Activated naive CD4-positive, alpha-beta T cell treated with anti-CD3 and anti-CD28 coated beads, Interleukin-2, amount 50 U/mL, for 72 hours (primary cell): ENCODE results near the gene RNASE1. TPM values are rescaled to one million over a fixed set of nuclear protein-coding genes. Genes with fewer than 3 reads are reported as not detected.
"Not testable (repeated sequence)": the region's sequence is repeated elsewhere in the genome, so short reads cannot be mapped to it uniquely, and the experiment has no call there.

Source experiments
- ATAC-seq, 2 donors: fragments of 150-1000 bp; cut with Tn5 transposase; 2 replicates each; pipeline ENCODE4 v1.10.0; 2021; ENCODE audit warnings: mild to moderate bottlenecking in 2 of 2, moderate library complexity in 2 of 2
- DNase-seq, 2 donors: peaks; one replicate each; pipeline ENCODE4 v3.0.0; 2021 to 2022; ENCODE audit warnings: low spot score in 2 of 2
- H3K27ac Mint-ChIP-seq, 2 donors: one replicate each; pipeline ENCODE4 v1.8.0; 2022; ENCODE audit warnings: mild to moderate bottlenecking in 2 of 2, mixed read lengths in 2 of 2
- H3K36me3 Mint-ChIP-seq, 2 donors: one replicate each; pipeline ENCODE4 v1.8.0; 2022; ENCODE audit warnings: mixed read lengths in 2 of 2
- H3K9me3 Mint-ChIP-seq, 2 donors: one replicate each; pipeline ENCODE4 v1.8.0; 2022; ENCODE audit warnings: mixed read lengths in 2 of 2
- total RNA-seq, 2 donors: library from RNA; stranded (reverse); gene quantifications; one replicate each; pipeline ENCODE4 v1.2.3, GENCODE V29; 2022

Gene RNASE1
- total RNA-seq, 2 donors from 2014 or later = not detected

DNA sequence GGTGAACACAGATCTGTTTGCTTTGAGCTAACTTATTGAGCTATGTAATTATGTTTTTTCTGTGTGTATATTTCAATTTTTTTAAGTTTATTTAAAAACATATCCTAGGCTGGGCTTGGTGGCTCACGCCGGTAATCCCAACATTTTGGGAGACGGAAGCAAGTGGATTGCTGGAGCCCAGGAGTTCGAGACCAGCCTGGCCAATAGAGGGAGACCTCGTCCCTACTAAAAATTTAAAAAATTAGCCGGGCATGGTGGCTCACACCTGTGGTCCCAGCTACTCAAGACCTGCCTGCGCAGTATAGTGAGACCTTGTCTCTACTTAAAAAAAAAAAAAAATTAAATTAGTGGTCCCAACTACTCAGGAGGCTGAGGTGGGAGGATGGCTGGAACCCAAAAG, 16.2 kb upstream of the RNASE1 start:
- Mint-ChIP-seq H3K36me3 (no peaks in the 10 kb centered on the region), H3K9me3 (no peaks in the 10 kb centered on the region), H3K27ac (no peak overlapping the region)
- ATAC-seq (no peak), DNase-seq (no peak)

DNA sequence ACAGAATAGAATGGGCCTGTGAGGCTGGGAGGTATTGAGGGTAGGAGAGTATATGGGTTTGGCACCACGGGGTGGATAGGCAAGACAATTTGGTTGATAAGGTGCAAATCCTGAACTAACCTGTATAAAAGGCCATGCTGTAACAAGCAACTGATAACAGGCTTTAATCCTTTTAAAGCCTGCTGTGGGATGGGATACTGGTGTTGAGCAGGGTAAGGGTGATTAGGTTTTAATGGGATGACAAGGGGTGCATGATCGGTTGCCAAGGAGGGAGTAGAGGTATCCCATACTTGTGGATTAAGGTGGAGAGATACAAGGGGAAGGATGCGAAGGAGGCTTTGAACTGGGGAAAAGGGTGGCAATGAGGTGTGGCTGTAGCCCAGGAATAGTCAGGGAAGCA, 13.3 kb upstream of the RNASE1 start:
- not testable (repeated sequence) for H3K27ac Mint-ChIP-seq, H3K36me3 Mint-ChIP-seq

DNA sequence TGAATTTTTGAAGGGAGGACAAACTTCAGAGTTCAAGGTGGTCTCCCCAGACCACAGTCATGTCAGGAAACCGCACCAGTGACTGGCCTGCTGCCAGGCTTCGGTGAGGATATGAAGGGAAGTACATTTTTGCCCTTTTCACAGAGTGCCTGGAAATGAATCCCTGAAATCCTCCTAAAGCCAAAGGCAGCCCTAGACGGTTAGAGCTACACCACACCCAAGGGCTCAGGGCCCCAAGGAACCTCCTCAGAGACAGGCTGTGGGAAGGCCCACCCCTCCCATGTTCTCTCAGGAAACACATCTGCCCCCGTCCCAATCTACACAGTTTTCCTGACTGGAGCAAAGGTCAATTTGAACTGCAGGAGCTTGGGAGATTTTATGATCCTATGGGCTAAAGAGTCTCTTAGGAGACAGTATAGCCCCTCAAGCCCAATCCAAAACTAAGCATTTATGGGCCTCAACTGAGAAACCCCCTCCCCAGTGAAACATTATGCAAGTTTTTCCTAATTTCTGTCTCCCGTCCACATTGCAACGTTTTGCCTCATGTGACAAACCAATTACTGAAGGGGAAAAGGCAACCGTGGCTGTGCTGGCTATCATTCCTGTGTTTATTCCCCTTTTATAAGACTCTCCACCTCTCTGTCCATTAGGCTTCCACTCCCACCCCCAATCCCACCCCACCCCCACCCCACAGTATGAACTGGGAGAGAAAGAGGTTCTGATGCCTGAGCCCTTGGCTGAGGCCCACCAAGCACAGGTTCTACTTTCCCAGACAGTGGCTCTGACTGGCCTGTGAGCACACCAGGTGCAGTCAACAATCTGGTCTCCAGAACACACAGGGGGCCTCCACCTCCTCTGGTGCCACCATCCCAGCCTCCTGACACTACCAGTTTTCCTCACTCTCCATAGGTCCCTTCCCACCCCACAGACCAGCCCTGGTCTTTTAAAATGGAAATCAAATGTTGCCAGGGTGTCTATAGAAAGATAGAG, 9.6 kb upstream of the RNASE1 start:
- DNase-seq (no peak), ATAC-seq (no peak)
- Mint-ChIP-seq H3K36me3 (no peaks in the 10 kb centered on the region), H3K9me3 (no peaks in the 10 kb centered on the region), H3K27ac (no peak overlapping the region)

More for the DNA sequence above, 13.3 kb upstream of the RNASE1 start:
- DNase-seq, ATAC-seq, H3K9me3 Mint-ChIP-seq: not testable (repeated sequence)

DNA sequence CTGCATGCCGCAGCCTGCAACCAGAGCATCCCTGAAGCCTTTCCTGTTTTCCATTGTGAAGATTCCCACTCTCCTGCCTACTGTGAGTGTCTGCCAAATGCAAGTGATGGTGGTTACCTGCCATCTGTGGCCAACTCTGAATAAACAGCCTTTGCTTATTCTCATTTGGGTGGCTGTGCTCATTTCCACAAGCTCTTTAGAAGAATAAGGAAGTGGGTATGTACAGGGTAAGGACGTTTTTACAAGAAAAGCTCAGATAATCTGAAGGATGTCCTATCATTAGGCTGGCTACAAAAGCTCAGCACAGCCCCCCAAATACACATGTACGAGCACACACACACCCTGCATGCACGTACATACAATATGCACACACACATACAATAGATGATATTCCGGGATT, 7.3 kb upstream of the RNASE1 start:
- Mint-ChIP-seq H3K36me3 (no peaks in the 10 kb centered on the region), H3K9me3 (no peaks in the 10 kb centered on the region), H3K27ac (no peak overlapping the region)
- DNase-seq = no peak
- ATAC-seq = no peak

DNA sequence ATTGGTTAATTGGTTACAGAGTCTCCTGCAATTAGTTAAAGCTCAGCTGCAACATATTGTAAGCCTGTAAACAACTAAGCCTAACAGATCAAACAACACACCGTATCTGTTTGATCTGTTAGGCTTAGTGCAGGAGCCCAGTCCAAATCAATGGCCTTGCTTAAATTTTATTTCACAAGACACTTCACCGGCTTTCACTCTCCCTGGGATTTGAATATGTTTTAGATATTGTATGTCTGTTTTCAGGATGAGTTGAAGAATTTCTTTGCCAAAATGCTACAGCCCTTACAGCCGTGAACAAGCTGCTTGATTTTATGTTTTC, 5.5 kb upstream of the RNASE1 start:
- H3K36me3 Mint-ChIP-seq = no peaks in the 10 kb centered on the region
- H3K27ac Mint-ChIP-seq = no peak overlapping the region

DNA sequence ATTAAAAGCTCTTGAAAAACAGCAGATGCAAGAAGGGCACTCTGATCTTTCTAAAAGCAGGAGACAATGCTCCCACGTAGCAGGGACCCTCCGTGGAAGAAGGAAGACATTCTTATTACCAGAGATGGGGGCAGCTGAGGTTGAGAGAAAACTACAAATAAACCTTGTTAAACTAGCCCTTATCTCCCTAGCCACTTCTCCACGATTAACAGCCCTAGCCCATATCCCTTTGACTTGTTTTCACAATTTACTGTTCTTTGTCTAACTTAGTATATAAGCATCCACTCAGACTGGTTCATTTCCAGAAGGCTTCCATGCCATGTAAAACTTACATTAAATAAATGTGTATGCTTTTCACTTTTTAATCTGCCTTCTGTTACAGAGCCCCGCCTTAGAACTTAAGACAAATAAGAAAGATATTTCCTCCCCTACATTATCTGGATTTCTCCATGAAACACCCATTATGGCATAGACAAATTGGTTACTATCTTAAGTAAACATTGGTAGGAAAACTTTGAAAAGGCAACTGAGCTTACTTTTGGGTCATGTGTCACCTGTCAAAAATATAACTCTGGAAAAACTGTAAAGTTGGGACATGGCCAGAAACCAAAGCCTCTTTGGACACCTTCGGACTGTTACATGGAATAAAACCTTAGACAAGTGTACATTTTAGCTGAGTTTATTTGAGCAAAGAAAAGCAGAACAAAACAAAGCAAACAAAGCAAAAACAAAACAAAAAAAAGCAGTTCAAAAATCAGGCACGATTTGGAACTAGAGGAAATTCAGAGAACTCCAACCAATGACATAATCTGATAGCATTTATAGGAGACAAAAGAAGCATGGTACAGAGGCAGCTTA, 4.9 kb upstream of the RNASE1 start:
- no peaks in the 10 kb centered on the region for H3K9me3 Mint-ChIP-seq
- H3K27ac Mint-ChIP-seq = no peak overlapping the region
- no peaks in the 10 kb centered on the region for H3K36me3 Mint-ChIP-seq
- no peak for DNase-seq
- no peak for ATAC-seq

More for the DNA sequence above, 5.5 kb upstream of the RNASE1 start:
- DNase-seq (no peak), ATAC-seq (no peak)
- no peaks in the 10 kb centered on the region for H3K9me3 Mint-ChIP-seq

DNA sequence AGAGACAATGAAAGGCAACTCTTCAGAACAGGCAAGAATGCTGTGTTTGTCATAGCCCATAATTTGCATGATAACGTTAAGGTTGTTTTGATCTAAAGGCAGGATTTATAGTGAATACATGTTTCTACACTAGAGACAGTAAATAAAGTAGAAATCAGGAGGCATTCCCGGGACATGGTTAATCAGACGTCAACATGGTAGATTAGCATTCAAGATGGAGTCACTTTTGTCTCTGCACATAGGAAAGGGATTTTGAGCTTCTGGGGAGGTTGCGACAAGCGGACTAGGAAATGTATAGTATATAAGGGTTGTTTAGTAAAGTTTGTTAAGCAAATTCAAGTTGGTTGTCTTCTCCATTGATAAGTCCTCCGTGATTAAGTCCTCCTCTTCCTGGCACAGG, 2.8 kb upstream of the RNASE1 start:
- DNase-seq (no peak), ATAC-seq (no peak)
- Mint-ChIP-seq H3K27ac (no peak overlapping the region), H3K36me3 (no peaks in the 10 kb centered on the region), H3K9me3 (no peaks in the 10 kb centered on the region)

DNA sequence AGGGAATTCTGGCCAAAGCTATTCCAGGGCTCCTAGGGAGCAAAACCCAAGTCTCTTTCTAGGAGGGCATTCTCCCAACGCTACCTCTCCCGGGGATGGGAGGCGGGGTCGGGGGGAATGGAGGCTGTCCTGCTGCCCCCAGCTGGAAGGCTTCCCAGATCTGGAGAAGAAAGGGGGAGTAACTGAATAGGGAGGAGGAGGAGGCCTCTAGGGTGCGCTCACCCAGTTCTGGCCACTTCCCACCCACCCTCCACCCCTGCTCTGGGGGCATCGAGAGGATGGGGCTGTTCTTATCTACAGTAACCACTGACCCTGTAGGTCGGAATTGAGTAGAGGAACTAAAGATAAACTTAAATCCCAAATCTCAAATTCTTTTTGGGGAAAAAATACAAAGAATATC, 579 bp upstream of the RNASE1 start:
- Mint-ChIP-seq H3K27ac (no peak overlapping the region), H3K9me3 (no peaks in the 10 kb centered on the region), H3K36me3 (no peaks in the 10 kb centered on the region)
- no peak for ATAC-seq
- no peak for DNase-seq

DNA sequence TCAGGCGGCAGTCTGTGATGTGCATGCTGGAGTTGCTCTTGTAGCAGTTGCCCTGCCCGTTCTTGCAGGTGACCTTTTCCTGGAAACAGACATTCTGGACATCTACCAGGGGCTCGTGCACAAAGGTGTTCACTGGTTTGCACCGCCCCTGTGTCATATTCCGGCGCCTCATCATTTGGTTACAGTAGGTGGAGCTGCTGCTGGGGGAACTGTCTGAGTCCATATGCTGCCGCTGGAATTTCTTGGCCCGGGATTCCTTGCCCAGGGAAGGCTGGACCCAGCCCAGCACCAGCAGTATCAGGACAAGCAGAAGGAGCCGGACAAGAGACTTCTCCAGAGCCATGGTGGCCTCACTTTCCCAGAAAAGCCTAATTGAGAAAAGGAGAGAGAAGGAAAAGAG, 918 bp downstream of the RNASE1 start:
- ATAC-seq (no peak), DNase-seq (no peak)
- Mint-ChIP-seq H3K27ac (no peak overlapping the region), H3K36me3 (no peaks in the 10 kb centered on the region), H3K9me3 (no peaks in the 10 kb centered on the region)

DNA sequence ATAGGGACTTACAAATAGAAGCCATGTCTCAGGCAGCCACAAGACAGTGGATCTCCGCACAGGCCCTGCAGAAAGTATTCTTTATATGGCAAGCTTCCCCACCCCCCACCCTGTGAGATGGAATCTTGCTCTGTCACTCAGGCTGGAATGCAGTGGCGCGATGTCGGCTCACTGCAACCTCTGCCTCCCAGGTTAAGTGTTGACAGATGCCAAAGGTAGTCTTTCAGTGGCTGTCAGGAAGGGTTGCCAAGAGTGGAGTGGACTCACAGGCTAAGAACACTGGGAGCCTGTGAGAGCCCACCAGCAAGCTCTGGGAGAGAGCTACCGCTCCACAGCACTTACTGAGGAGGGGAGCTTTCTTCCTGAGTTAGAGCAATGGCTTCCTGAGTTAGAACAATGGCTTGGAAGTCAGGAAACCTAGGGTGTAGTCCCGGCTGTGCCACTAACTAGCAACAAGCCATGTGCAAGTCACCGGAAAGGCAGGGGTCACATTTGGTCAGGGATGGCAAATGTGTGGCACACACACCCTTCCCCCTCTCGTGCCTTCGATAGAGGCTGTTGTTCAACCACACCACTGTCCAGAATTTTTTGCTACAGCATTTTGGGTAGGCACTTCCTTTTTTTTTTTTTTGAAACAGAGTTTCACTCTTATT, 2.6 kb downstream of the RNASE1 start:
- no peaks in the 10 kb centered on the region for H3K9me3 Mint-ChIP-seq
- no peaks in the 10 kb centered on the region for H3K36me3 Mint-ChIP-seq

DNA sequence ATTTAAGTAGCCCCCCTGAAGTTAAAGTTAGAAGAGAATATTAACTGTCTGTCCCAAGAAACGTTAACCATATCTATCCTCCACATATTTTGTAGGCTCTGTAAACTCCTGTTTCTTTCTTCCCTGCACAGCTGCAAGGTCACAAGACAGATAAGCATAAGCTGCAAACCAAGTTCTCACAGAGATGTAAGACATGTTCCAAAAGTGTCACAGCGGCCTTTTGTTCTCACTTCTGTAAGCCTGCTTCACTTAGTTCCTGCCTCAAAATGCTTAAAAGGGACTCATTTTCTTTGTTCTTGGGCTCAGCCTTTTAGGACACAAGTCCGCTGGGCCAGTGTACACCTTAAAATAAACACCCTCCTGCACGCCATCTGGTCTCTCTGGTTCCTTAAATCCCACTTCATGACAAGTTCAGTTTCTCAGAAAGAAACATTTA, 3.2 kb downstream of the RNASE1 start:
- H3K36me3 Mint-ChIP-seq = no peaks in the 10 kb centered on the region
- no peak overlapping the region for H3K27ac Mint-ChIP-seq
- H3K9me3 Mint-ChIP-seq = no peaks in the 10 kb centered on the region
- ATAC-seq = no peak
- DNase-seq = no peak

More for the DNA sequence above, 2.6 kb downstream of the RNASE1 start:
- ATAC-seq (no peak), DNase-seq (no peak)
- no peak overlapping the region for H3K27ac Mint-ChIP-seq

DNA sequence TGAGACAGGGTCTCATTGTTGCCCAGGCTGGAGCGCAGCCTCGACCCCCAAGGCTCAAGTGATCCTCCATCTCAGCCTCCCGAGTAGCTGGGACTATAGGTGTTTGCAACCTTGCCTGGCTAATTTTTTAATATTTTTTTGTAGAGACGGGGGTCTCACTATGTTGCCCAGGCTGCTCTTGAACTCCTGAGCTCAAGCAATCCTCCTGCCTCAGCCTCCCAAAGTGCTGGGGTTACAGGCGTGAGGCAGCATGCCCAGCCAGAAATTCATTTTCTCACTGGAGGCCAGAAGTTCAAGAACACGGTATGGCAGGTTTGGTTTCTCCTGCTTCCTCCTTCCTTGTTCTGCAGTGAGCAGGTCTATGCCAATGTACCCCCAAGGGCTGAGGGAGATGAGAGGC, 3.7 kb downstream of the RNASE1 start:
- Mint-ChIP-seq H3K36me3 (no peaks in the 10 kb centered on the region), H3K9me3 (no peaks in the 10 kb centered on the region), H3K27ac (no peak overlapping the region)

DNA sequence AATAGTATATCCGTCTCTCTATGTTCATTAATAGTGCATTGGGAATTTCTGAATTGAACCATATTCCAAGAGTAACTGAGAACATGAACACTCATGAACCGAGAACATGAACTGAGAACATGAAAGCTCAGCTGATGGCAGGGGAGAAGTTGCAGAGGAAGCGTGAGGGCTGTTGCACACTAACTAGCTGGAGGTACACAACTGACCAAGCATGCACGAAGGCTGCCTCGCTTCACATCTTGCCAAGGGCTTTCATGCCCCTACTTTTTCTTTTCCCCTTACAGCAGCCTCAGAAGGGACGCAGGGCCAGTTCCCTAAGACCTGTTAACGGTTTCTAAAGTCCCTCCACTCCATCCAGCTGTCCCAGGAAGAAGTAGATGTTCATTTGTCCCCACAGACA, 4.3 kb downstream of the RNASE1 start:
- Mint-ChIP-seq H3K27ac (no peak overlapping the region), H3K36me3 (no peaks in the 10 kb centered on the region), H3K9me3 (no peaks in the 10 kb centered on the region)
- DNase-seq = no peak
- ATAC-seq = no peak

More for the DNA sequence above, 3.7 kb downstream of the RNASE1 start:
- no peak for ATAC-seq
- no peak for DNase-seq

DNA sequence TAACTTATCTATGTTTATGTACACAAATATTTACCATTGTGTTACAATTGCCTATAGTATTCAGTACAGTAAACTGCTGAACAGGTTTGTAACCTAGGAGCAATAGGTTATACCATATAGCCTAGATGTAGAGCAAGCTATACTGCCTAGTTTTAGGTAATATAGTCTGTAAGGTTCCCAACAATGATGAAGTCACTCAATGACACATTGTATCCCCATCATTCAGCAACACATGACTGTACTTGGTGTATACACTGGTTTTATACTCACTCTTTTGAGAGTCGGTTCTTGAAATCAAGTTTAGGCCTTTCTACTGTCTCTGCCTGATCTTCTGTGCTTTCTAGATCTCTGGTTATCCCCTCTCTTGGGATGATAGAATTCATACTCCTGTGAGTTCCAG, 5.5 kb downstream of the RNASE1 start:
- ATAC-seq (no peak), DNase-seq (no peak)
- Mint-ChIP-seq H3K36me3 (no peaks in the 10 kb centered on the region), H3K27ac (no peak overlapping the region), H3K9me3 (no peaks in the 10 kb centered on the region)

DNA sequence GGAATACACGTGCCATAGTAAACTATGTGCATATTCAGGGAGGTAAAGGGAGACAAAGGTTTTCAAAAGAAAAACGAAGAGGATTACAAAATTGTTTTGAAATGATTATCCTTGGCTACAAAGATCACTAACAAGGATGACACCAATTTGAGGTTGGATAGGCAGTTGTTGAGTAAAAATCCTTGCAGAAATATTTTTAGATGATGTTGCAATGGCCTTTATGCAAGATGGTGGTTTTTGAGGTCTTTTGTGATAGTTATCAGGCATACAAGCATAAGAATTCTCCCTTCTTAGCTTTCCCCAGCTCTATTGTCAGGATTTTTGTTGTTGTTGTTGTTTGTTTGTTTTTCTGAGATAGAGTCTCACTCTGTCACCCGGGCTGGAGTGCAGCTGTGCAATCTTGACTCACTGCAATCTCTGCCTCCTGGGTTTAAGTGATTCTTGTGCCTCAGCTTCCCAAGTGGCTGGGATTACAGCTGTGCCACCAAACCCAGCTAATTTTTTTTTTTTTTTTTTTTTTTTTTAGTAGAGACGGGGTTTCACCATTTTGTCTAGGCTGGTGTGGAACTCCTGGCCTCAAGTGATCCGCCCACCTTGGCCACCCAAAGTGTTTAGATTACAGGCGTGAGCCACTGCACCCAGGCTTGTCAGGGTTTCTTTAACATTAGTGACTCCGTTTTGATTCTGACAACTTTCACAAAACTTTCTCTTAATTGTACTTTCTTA, 7.8 kb downstream of the RNASE1 start:
- DNase-seq (no peak), ATAC-seq (no peak)
- no peaks in the 10 kb centered on the region for H3K9me3 Mint-ChIP-seq
- H3K27ac Mint-ChIP-seq = no peak overlapping the region
- H3K36me3 Mint-ChIP-seq = no peaks in the 10 kb centered on the region

DNA sequence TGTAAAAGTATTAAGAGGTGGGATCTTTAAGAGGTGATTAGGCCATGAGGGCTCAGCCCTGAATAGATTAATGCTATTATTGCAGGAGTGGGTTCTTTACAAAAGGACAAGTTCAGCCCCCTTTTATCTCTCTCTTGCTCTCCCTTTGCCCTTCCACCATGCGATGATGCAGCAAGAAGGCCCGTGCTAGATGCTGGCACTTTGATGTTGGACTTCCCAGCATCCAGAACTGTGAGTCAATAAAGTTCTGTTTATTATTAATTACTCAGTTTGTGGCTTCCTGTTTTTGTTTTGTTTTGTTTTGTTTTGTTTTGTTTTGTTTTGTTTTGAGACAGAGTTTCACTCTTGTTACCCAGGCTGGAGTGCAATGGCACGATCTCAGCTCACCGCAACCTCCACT, 10.1 kb downstream of the RNASE1 start:
- no peak for ATAC-seq
- no peaks in the 10 kb centered on the region for H3K36me3 Mint-ChIP-seq

More for the DNA sequence above, 10.1 kb downstream of the RNASE1 start:
- Mint-ChIP-seq H3K9me3 (no peaks in the 10 kb centered on the region), H3K27ac (no peak overlapping the region)
- no peak for DNase-seq
